ENCODE results near the gene S100G.
A peak's percentile ranks its signal among the peaks of the same experiment; 100 is the strongest.

The S100G gene

GRCh38 chrX:16651391-16652024, 1.6 kb downstream of the S100G start:
- no peak for DNase-seq

- no peak for DNase-seq
Observed at GRCh38 chrX:16653424-16653823, 3.5 kb downstream of the S100G start.

DNA sequence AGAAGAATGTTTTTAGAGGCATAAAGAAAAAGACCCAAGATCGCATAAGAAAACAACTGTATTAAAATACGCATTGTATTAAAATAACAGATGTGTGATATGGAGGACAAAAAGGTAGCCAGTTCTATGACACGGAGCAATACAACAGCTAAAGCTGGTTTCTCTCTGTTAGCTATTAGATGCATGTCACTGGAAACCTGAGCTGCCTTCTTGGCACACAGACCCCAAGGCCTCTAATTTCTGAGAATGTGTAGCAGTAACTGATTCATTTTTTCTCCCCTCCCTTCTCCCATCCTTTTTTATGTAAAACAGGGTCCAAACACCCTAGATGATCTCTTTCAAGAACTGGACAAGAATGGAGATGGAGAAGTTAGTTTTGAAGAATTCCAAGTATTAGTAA, 4.1 kb downstream of the S100G start:
- DNase-seq, result no peak

DNA sequence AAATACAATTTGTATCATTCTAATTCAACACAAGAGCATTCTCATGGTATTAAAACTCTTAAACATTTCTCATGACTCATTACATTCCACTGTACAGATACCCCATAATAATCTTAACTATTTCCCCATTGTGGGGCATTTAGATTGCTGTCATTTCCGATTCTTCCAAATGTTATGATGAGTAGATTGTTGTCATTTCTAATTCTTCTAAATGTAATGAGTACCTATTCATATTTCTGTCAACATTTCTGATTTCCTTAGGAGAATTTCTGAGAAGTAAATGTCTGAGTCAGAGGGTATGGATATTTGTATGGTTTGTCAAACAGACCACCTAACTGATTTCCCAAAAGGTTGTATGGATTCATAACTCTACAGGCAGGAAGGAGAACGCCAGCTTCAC, 8.3 kb downstream of the S100G start:
- DNase-seq, result no peak

DNA sequence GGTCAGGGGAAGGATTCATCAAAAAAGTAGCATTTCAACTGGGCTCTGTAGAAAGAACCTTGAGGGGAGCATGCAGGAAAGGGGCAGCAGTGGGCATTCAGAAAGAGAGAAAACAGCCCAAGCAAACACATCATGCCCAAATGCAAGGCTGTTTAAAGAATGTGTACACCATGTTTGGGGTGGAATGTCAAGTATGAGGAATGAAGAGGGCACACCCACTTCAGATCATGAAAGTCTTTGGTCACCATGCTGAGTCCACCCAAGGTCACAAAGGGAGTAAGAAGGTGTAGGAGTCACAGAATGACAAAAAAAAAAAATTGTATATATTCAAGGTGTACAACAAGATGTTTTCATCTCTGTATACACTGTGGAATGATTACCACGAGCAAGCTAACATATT, 9.4 kb downstream of the S100G start:
- DNase-seq, result no peak

- DNase-seq, result no peak
Observed at GRCh38 chrX:16661495-16661894, 11.5 kb downstream of the S100G start.

GRCh38 chrX:16662402-16662801, 12.4 kb downstream of the S100G start:
- DNase-seq, result no peak

DNA sequence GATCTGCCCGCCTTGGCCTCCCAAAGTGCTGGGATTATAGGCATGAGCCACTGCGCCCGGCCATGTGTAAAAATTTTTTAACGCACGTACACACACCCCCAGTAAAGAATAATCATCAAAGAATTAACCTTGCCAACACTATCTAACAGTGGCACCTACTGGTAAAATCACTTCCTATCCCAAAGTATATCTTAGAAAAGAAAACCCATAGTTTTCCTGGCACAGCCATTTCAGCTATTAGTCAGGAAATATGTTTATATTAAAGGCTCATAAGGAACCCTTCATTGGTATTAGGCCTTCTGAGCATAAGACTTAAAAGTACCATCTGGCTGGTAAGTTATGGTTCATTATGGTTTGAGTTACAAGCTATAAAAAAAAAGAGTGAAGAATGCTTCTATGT, 14.1 kb downstream of the S100G start:
- DNase-seq, result no peak

DNA sequence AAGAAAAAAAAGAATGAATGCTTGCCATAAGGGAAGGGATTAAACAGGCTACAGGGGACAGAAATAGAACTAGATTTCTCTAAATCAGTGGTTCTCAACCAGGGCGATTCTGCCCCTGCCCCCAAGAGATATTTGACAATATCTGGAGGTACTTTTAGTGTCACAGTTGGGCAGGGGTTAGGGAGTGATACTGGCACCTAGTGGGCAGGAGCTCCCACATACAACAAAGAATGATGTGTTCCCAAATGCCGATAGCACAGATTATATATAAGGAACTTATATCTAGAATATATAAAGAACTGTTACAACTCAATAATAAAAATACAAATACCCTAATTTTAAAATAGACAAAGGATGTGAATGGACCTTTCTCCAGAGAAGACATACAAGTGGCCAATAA, 14.7 kb downstream of the S100G start:
- DNase-seq, result no peak

- no peak for DNase-seq
Observed at GRCh38 chrX:16665089-16665488, 15.1 kb downstream of the S100G start.

- DNase-seq, result no peak
Observed at GRCh38 chrX:16666541-16666940, 16.6 kb downstream of the S100G start.

- DNase-seq, result peak in 1 of 2 donors; percentile 3
Observed at GRCh38 chrX:16671005-16671404, 21.0 kb downstream of the S100G start.

DNA sequence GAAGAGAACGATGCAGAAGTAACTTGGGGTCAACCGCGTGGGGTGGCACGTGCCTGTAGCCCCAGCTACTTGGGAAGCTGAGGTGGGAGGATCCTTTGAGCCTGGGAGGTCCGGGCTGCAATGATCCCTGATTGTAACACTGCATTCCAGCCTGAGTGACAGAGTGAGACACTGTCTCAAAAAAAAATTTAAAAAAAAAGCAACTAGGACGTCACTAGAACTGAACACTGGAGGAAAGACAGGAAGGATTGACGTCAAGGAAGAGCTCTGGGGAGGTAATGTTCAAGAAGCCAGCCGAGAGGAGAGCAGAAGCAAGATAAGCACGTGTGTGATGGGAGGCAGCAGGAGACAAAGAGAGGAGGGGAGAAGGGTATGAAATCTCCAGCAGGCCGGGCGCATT, 28.7 kb downstream of the S100G start:
- no peak for DNase-seq

DNA sequence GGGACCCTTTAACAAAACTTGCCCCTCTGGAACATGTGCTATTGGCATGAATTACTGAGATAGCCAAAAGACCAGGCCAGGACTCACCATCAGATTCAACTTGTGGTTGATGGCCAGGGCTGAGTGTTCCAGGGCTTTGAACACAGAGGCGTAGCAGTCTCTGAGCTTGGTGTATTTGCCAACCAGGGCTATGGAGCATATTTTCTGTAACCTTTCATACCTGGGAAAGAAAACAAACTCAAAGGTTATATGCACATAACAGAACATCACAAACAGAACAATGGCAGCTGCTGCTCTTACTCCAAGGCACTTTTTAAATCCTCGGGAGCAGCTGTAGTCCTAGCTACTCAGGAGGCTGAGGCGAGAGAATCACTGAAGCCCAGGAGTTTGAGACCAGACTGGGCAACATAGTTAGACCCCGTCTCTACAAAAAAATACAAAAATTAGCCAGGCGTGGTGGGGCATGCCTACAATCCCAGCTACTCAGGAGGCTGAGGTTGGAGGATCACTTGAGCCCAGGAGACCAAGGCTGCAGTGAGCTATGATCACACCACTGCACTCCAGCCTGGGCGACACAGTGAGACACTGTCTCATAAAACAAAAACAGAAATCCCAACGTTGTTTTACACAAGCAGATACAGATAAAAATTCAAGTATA, 33.2 kb downstream of the S100G start:
- DNase-seq, result no peak

GRCh38 chrX:16687514-16687913, 37.6 kb downstream of the S100G start:
- DNase-seq, result no peak

GRCh38 chrX:16695079-16695676, 45.2 kb downstream of the S100G start:
- peak; percentile 57 to 70 for DNase-seq

GRCh38 chrX:16696956-16697355, 47.0 kb downstream of the S100G start:
- DNase-seq, result no peak

GRCh38 chrX:16699389-16699788, 49.4 kb downstream of the S100G start:
- no peak for DNase-seq

DNA sequence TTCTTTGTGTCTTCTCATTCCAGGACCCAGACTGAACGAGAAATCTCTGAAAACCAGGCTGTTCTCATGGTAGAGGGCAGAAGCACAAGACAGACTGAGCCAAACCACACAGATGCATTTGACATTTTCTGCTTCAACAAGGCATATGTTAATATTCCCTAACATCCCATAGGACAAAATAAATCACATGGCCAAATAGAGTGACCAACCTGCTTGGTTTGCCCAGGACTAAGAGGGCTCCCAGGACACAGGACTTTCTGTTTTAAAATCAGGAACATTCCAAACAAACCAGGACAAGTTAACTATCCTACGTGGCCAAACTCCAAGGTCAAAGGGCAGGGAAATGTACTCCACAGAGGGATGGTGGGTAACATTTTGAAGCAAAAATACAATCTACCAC, 50.8 kb downstream of the S100G start:
- DNase-seq, result no peak

DNA sequence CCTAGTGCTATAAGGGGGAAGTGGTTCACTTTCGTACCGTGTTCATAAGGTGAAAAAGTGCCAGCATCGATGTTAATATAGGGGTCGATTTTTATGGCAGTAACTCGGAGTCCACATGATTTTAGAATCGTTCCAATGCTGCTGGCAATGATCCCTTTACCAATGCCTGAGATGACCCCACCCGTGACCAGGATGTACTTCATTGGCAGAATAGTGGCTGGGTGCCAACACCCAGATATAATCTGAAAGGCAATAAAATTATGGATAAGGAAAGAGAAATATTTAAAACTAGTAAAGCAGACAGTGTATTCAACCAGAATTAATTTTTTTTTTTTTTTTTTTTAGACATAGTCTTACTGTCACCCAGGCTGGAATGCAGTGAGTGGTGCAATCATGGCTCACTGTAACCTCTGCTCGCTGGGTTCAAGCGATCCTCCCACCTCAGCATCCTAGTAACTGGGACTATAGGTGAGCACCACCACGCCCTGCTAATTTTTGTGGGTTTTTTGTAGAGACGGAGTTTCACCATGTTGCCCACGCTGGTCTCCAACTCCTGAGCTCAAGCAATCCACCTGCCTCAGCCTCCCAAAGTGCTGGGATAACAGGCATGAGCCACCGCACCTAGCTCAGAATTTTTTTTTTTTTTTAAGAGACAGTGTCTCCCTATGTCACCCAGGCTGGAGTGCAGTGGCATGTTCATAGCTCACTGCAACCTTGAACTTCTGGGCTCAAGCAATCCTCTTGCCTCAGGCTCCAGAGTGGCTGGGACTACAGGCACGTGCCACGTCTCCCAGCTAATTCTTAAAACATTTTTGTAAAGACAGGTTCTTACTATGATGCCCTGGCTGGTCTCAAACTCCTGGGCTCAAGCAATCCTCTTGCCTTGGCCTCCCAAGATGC, 53.0 kb downstream of the S100G start:
- no peak for DNase-seq
